Stimulated activated naive CD4-positive, alpha-beta T cell (primary cell): ENCODE data around the gene RABL3.
"Not testable (repeated sequence)": the region's sequence is repeated elsewhere in the genome, so short reads cannot be mapped to it uniquely, and the experiment has no call there.

Experiments used
- DNase-seq, 6 experiments: peaks; one replicate each; lab custom pipeline; 2025; lab: John Stamatoyannopoulos, UW

The RABL3 gene

GRCh38 chr3:120742198-120742848 is at the start of gene RABL3, which contains the start of gene GTF2E1:
RABL3 (minus strand) TSS chr3:120742516; CDS start chr3:120742507, 9 bp downstream.
GTF2E1 (plus strand) TSS chr3:120742744; CDS start chr3:120750553, 7,809 bp downstream.
- peak; percentile 92 to 98 (median 97) for DNase-seq

GRCh38 chr3:120791913-120792312 is 49.6 kb upstream of the RABL3 start:
- DNase-seq, result no peak

- DNase-seq, result peak in 3 of 6 experiments; percentile 11 to 37 (median 13)
Measured at GRCh38 chr3:120791010-120791409, 48.7 kb upstream of the RABL3 start.

GRCh38 chr3:120785832-120786231 is 43.5 kb upstream of the RABL3 start:
- not testable (repeated sequence) for DNase-seq

- no peak for DNase-seq
Measured at GRCh38 chr3:120780977-120781376, 38.7 kb upstream of the RABL3 start.

- no peak for DNase-seq
Measured at GRCh38 chr3:120778776-120779175, 36.5 kb upstream of the RABL3 start.

GRCh38 chr3:120775411-120775810 is 33.1 kb upstream of the RABL3 start:
- DNase-seq, result no peak

- DNase-seq, result no peak
Measured at GRCh38 chr3:120773932-120774331, 31.6 kb upstream of the RABL3 start.

GRCh38 chr3:120772081-120772480 is 29.8 kb upstream of the RABL3 start:
- no peak for DNase-seq

GRCh38 chr3:120770891-120771290 is 28.6 kb upstream of the RABL3 start:
- no peak for DNase-seq

GRCh38 chr3:120769436-120769835 is 27.1 kb upstream of the RABL3 start:
- no peak for DNase-seq

- DNase-seq, result no peak
Measured at GRCh38 chr3:120767106-120767505, 24.8 kb upstream of the RABL3 start.

GRCh38 chr3:120766576-120766975 is 24.3 kb upstream of the RABL3 start:
- DNase-seq, result no peak

GRCh38 chr3:120765830-120766493 is 23.6 kb upstream of the RABL3 start:
- DNase-seq, result no peak

GRCh38 chr3:120764206-120764605 is 21.9 kb upstream of the RABL3 start:
- no peak for DNase-seq

- DNase-seq, result no peak
Measured at GRCh38 chr3:120763601-120764000, 21.3 kb upstream of the RABL3 start.

- DNase-seq, result no peak
Measured at GRCh38 chr3:120762615-120763014, 20.3 kb upstream of the RABL3 start.

GRCh38 chr3:120758551-120758950 is 16.2 kb upstream of the RABL3 start:
- DNase-seq, result not testable (repeated sequence)

- no peak for DNase-seq
Measured at GRCh38 chr3:120756061-120756460, 13.7 kb upstream of the RABL3 start.

- no peak for DNase-seq
Measured at GRCh38 chr3:120753810-120754209, 11.5 kb upstream of the RABL3 start.

- DNase-seq, result no peak
Measured at GRCh38 chr3:120752865-120753264, 10.5 kb upstream of the RABL3 start.

GRCh38 chr3:120752230-120752629 is 9.9 kb upstream of the RABL3 start:
- no peak for DNase-seq

GRCh38 chr3:120749843-120750242 is 7.5 kb upstream of the RABL3 start:
- no peak for DNase-seq

GRCh38 chr3:120745466-120745865 is 3.1 kb upstream of the RABL3 start:
- DNase-seq, result no peak
